Hindlimb muscle (tissue), 1 donor: ENCODE measurements around the gene MAD1L1. TPM values are rescaled to one million over a fixed set of nuclear protein-coding genes. Genes with fewer than 3 reads are reported as not detected.
A peak's percentile ranks its signal among the peaks of the same experiment; 100 is the strongest.
"Not testable (repeated sequence)": the region's sequence is repeated elsewhere in the genome, so short reads cannot be mapped to it uniquely, and the experiment has no call there.

Source experiments
- DNase-seq: peaks from one replicate; pipeline ENCODE4 v3.0.0-alpha.2; 2013
- polyA plus RNA-seq: library from polyadenylated mRNA; unstranded; fragments of 120-200 nt; gene quantifications from one replicate; pipeline ENCODE4 v1.2.1, GENCODE V29; 2013; ENCODE audit not compliant: insufficient read length

Gene MAD1L1
- polyA plus RNA-seq, 1 donor, result 27.6 TPM

DNA sequence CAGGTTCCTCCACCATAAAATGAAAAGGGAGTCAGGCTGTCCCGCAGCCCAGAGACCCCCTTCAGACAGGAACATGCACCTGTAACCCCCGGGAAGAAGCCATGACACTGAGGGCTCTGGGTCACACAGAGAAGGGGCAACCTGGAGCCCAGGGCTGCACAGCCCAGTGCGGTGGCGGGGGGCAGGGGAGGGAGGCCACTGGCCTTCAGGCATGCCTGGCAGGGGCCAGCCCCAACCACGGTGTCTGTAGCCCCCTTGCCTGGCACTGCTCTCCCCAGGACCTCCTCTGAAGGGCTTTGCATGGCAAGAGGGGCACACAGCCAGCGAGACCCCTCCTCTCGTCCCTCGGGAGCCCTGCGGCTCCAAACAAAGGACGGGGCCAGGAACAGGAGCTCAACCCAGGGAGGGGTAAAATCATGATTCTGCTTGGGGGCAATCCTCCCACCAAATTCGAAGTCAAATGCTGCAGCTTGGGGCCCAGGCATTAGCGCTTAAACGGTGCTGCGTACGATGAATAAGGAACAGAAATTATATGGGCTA is 235.1 kb downstream of the MAD1L1 start:
- DNase-seq, result no peak

DNA sequence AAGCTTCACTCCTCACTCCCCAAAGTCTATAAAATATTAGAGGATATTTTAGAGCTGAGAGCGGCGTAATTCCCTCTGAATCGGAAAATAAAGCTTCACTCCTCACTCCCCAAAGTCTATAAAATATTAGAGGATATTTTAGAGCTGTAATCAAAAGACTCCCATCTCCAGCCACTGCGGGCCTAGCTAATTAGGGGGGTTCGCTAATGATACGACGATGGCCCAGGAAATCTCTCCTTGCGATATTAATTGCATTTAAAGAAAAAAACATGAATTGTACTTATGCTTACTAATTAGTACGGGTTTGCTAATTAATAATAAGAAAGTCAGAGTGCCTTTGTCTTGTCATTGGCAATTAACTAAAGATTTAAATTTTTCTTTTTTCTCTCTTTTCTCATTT is 235.9 kb downstream of the MAD1L1 start:
- DNase-seq, result no peak

DNA sequence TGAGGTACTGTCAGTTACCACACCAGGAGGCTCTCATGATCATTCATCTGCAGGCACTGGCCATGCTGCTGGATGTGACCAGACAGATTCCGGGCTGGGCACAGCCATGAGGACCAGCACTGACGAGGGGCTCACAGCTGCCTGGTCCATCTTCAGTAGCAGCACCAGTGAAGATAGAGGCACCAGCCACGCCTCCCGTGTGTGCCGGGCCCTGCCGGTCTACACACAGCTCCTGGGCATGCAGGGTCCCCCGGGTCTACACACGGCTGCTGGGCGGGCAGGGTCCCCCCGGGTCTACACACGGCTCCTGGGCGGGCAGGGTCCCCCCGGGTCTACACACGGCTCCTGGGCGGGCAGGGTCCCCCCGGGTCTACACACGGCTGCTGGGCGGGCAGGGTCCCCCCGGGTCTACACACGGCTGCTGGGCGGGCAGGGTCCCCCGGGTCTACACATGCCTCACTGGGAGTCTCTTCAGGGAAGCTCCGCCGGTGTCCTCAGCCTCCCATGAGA is 236.8 kb downstream of the MAD1L1 start:
- DNase-seq, result not testable (repeated sequence)

DNA sequence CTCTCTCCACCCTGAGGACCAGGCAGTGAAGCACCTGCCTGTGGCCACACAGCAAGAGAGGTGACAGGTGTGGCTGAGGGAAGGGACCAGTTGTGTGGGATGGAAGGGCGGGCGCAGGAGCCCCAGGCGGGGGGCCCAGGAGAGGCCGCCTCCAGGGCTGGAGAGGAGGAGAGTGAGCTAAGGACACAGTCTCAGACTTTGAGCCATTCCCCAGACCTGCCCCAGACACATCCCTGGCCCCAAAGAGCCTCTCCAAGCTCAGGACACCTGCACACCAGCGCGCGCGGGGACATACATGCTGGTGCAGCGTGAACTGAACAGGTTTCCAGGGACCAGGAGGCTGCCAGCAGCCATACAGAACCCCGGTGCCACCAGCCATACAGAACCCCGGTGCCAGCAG is 237.3 kb downstream of the MAD1L1 start:
- no peak for DNase-seq

DNA sequence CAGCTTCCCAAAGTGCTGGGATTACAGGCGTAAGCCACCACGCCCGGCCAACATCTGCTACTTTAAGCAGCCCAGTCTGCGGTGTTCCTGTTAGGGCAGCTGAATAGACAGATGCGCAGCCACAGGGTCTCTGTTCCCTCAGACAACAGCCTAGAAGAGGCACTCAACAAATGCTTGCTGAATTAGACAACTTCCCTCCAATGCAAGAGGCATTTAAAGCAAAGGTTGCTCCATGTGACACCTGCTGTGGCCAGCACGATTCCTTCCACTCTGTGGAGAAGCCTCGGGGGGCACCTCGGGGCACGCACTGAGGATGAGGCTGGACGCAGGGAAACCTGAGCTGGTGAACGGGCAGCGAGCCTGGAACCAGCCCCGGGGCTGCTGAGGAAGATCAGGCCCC is 237.8 kb downstream of the MAD1L1 start:
- no peak for DNase-seq

DNA sequence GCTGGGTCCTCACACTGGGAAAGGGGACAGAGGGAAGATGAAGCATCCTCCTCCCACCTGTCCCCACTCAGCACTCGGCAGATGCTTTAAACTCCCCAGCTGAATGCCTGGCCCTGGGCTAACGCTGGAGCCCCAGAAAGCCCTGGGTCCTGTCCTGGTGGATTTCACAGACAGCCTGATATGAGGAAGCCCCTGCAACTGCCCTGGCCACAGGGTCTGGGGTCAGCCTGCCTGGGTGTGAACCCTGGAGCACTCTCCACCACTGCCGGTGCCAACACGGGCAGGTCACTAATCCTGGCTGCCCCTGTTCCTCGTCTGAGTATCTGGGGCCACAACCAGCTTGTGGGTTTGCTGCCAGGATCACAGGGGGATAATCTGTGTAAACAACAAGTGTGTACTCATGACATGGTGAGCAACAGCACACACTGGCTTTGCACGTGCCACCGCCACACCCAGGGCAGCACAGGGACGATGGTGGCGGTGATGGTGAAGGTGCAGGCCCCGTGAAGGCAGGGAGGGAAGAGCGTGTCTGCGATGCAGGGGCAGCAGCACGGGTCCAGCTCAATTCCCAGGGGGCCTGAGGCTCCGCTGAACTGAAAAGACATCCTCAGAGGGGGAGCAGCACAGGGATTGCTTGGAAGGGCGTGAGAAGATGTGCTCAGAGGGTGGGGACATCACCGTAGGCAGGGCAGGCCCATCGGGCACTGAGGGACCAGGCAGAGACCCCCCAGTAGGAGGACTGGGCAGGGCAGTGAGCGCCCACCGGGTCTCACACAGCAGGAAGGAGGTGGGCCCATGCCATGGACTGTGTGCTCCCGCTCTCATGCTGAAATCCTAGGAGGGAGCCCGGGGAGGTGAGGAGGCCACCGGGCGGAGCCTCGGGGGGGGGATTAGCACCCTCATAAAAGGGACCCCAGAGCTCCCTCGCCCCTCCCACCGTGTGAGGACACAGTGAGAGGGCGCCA is 238.7 kb downstream of the MAD1L1 start:
- no peak for DNase-seq

DNA sequence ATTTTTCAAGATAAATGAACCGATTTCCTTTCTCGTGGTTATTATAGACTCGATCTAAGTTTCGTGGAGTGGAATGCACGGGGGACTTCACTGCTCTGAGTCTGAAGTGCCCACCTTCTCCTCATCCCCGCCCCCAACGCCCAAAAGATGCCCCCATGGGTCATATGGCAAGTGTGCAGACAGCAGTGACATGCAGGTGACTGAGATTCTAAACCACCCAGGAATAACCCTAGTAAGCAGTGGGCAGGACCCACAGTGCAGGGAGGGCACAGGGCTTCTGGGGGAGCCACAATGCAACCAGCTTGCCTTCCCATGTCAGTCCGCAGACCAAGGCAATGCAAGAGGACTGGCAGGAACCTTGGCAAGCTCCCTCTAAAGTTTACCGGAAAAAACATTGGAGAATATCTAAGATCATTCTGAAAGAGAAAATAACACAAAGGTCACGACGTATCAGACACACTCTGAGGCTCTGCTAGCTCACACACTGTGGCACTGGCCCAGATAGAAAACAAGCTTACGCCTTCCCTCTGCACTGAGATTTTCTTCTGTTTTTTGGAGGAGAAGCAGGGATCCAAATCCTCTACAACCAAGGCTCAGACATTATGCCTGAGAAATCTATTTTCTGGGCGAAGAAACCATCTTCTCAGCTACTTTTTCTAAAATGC is 239.6 kb downstream of the MAD1L1 start:
- DNase-seq, result no peak

DNA sequence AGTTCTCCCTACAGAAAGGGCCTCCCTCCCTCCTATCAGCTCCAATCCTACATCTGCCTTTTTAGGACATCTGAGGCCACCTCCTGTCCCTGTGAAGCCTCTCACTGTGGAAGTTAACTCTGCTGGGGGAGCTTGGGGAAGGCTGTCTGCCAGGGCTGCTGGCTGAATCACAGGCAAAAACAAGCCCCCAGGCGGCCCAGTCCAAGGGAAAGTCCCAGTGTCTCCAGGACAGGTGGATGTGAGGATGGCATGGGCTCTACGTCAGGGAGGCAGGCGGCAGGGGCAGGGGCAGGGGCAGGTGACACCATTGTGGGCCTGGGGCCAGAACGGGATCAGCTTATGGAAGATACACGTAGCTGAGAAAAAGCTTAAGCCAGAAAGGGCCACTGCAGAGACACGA is 240.2 kb downstream of the MAD1L1 start:
- DNase-seq, result no peak

DNA sequence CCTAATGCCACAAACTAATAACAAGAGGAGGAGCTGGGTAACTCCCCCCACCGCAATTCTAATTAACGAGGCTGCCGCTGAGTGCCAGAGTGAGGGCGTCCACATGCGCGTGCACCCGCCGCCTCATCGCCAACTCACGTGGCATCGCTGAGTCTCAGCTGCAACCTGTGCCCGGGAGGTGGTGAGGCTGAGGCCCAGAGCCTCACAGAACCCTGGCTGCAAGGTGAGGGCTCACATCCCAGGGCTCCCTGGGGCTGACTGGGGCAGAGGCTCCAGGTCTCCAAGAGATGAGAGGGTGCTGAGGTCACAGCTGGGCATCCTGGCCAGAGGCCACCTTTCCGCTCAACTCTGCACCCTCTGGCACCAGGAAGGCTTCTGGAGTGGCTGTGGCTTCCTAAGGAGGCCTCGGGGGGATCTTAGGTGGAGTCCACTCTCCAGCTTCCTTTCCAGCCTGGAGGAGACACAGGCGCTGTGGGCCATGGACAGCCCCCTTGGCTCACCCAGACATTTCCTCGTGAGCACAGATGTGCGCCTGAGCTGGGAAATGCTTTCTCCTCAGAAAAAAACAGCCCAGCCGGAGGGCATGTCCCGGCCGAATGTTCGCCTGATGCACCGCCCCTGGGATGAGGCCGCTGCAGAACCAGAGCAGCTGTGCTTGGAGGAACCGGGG is 242.6 kb downstream of the MAD1L1 start:
- peak; percentile 87 for DNase-seq

DNA sequence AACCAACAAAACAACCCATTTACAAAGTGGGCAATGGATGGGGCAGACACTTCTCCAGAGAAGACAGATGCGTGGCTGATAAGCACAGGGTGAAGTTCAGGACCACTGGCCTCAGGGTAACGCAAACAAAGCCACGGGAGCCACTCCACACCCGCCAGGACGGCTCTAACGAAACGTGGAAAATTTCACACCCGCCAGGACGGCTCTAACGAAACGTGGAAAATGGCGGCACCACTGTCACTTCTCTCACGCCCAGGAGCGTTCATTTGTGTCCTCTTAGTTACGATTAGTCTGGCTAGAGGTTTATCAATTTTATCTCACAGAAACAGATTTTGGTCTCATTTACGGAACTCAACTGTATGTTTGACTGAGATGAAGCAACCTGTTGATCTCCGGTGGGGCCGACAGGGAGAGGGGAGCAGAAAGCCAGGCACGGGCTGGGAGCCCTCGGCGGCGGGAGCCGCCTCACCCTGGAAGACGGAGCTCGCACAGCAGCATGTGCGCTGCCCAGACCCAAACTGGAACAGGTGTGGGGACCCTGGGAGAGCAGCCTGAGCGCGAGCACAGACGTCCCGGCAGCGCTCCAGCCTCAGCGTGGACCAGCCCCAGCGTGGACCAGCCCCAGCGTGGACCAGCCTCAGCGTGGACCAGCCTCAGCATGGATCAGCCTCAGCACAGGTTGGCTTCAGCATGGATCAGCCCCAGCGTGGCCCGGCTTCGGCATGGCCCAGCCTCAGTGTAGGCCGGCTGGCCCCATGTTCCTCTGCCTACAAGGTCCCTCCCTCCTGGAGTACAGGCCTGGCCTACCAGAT is 243.5 kb downstream of the MAD1L1 start:
- no peak for DNase-seq

DNA sequence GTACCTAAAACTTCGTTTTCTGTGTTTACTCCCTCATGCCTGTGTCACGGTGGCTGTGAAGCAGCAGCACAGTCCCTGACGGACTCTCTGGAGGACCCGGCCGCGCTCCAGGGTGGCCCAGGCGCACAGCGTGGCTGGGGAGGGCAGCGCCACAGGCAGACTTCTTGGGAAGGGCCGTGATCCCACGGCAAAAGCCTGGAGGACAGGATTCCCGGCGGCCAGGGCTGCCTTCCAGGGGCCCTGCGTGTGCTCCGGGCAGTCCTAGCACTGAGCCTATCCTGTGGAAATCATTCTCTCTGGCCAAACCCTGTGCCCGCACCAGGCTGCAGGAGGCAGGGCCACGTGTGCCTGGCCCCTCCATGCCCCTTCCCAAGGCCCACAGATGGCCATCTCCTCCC is 244.2 kb downstream of the MAD1L1 start:
- no peak for DNase-seq

DNA sequence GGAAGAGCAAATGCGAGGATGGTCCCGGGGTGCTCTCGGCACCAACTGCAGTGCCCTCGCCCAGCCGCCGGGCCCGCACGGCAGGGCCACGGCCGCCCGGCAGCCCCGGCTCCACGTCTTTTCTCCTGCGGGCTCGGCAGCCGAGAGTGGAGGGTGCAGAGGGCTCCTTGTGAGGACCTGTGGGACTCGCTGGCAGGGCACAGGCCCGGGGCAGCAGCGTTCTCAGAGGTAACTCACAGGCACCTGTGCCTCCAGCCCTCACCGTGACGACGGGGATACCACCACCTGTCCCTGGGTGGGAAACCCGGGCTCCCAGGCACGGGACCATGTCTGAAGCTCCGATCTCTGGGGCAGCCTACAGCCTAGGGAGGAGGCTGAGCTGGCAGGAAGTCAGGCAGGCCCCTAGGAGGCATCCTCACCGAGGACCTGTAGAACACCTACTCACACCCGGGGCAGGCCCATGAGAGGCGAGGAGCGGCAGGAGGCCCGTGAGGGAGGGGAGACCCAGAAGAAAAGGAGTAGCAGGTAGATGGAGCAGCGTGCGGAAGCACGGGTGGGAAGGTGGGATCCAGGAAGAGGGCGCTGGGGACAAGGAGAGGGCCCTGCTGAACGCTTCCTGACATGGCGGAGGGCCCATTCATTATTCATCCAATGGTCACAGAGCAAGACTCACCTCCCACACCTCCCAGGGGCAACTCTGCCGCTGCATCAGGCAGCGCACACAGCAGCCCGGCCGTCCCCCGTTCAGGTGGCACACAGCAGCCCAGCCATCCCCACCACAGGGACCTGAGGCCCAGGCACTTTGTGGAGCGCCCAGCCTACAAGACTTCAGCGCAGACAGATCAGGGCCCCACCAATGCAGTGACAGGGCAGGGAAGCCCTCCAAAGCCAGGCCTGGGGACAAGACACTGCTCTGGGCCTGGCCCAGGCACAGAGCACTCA is 244.9 kb downstream of the MAD1L1 start:
- no peak for DNase-seq

DNA sequence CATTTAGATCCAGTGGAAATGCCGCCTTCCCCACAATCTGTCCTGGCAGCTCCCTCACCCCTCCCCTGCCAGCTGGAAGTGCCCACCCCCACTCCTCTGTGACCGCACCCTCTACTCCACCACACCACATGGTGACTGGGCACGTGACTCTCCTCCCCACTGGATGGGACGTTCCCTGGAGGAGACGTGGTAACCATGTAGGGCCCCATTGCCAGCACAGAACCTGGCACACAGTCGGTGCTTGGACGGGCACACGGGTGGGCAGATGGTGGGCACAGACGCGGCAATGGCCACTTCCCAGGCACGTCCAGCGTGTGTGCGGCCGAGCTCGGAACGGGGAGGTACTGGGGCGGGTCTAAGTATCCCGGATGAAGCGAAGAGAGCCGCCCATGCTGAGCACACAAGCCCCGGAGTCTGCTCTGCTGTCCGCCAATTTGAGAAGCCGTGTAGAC is 245.6 kb downstream of the MAD1L1 start:
- no peak for DNase-seq

DNA sequence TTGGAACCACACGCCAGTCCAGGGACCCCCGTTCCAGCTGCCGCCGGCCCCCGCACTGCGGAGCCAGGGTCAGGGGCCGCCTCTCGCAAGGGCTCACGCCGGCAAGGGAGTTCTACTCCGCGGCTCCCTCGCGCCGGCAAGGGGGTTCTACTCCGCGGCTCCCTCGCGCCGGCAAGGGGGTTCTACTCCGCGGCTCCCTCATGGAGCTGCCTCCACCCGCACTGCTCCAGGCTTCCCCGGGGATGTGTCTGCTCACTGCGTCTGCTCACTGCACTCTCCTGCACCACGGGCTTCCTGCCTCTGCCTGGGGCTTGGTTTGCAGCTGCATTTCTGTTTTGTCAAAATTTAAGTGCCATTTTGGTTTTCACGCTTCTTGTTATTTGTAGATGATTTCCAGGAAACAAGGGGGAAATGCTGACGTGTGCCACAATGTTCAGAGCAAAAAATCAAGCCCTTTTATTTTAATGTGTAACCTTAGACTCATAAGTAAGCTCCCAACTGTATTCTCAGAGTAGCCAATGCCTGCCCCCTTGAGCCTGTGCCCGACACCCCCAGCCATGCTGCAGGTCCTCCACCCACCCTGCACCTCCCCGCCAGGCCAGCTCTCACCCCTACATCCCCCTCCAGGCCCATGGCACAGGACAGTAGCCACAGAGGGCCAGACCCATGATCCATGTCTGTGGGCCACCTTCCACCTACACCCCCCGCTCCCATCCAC is 246.2 kb downstream of the MAD1L1 start:
- no peak for DNase-seq

DNA sequence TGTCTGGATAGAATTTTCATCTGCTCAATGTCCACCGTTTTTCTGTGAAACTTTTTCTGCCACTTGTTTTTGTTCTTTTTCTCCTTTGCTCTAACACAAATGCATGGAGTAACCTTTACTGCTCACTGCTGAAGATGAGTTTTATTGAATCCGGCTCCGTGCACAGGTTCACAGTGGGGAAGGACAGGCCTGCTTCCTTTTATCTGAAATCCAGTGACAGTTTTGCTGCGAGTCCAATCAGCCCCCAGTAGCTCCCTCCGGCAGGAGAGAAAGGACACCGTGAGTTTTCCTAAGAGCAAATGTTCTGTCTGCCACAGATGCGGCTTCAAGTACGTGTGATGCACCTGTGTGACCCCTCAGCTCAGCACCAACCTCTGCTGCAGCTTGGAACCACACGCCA is 246.8 kb downstream of the MAD1L1 start:
- DNase-seq, result no peak

DNA sequence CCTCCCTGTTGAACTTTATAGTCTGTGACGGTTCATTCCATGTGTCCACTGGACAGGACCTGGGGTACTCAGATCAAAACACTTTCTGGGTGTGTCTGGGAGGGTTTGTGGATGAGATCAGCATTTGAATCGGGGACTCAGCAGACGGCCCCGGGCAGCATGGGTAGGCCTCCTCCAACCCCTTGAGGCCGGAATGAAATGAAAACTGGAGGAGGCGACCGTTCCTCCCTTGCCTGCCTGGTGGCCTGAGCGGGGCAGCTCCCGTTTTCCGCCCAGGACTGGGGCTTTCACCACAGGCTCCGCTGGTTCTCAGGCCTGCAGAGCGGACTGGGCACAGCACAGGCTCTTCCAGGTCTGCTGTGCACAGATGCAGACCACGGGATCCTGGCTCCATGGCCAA is 247.7 kb downstream of the MAD1L1 start:
- DNase-seq, result no peak

DNA sequence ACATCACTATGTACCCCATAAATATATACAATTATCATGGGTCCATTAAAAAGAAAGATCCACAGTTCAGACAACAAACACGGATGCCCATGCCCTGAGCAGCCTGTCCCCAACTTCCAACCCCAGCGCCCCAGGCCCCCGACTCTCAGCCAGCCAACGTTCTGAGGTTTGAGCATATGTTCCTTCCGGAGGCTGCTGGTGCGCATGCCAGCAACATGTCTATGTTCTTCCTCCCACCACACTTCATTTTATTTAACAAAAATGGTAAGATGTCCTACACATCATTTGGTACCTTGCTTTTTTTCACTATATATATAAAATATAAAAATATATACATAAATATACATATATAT is 250.9 kb downstream of the MAD1L1 start:
- no peak for DNase-seq

DNA sequence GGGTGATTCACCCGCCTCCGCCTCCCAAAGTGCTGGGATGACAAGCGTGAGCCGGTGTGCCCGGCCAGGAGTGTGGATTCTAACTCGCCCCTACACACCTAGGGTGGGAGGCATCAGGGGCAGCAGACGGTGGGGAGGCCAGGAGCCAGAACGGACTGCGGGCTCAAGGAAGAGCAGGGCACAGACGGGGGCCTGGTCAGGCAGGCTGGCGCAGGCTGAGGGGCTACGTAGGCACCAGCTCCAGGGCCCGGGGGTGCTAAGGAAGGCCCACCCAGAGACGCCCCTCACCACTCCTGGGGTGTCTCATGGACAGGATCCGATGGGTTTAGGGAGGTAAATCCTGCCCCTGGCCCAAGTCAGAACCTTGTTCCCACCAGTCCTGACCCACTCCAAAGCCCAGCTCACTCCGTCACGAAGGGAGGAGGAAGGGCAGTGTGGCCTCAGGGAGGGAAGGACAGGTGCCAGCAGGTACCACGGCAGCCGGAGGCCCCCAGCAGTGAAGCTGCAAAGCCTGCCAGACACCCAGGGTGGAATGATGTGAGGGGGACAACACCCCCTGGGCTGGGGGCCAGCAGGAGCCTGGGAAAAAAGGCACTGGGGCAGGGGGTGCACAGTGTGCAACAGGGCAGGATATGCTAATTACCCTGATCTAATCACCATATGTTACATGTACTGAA is 251.4 kb downstream of the MAD1L1 start:
- no peak for DNase-seq
